HPDE6-E6E7 (cell line): ENCODE results near the gene TRIM8.

ENCODE experiments used
- DNase-seq: peaks from one replicate; pipeline ENCODE4 v3.0.0; 2011; ENCODE audit warnings: missing footprints; ENCODE audit errors: extremely low spot score

The TRIM8 gene

DNA sequence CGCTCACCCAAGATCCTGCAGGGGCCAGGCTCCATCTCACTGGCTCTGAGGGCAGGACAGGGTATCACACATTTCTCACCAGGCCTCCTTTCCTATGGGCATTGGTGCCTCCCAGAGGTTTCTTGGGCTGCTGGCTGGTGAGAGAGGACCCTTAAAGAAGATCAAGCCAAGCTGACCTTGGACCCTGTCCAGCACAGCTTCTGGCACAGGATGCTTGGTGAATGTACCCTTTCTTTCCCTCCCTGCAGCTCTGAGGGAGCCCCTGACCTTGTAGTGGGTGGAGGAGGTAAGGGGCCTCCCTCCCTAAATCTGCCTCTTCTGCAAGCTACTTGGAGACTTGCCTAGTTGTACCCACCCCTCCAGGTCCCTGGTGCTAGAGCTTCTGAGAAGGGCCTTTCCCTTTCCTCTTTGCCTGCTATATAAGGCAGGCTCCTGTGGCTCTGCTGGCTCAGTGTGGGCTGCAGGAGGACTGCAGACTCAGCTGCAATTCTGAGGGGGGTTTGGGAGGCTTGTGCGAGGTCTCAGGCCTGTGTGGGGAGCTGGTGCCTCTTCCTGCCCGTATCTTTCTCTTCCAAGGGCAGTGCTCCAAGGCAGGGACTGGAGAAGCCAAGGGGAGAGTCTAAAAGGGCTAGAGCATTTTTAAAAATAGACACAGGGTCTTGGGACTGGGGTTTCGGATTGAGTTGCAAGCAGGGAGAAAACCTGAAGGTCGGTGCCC lies 11.7 kb upstream of the TRIM8 start:
- no peak for DNase-seq

DNA sequence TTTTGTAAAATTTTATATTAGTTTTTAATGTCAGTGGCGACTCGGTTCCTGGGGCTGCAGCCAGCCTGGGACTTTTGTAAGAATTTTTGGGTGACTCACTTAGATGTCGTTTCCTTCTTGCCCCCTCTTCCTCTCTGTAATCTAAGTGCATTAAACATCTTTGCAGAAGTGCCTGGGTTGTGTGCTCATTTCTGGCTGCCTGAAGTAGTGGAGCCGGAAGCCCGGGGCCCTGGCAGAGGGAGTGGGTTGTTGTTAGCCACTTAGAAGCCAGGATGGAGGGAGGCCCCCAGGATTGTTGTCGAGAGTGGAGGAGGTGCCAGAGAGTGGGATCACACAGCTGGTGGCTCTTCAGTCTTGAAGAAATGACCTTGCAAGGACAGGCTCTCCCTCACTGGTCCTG lies 11.0 kb upstream of the TRIM8 start:
- no peak for DNase-seq

DNA sequence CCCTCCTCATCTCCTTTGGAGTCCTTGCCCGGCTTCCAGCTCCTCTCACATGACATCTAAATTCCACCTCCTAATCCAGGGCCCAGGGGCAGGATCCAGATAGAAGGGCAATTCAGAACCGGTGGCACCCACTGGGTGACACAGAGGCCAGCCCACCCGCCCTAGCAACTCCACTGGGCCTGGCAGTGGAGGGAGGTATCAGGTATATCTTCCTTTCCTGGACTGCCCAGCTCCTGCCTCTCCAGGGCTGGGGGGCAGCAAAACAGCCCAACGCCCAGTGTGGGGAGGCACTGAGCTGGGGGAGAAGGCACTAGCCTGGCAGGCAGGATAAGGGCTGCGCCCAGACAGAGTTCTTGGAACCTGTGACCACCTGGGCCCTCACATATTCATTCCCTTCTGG lies 10.4 kb upstream of the TRIM8 start:
- DNase-seq, result no peak

DNA sequence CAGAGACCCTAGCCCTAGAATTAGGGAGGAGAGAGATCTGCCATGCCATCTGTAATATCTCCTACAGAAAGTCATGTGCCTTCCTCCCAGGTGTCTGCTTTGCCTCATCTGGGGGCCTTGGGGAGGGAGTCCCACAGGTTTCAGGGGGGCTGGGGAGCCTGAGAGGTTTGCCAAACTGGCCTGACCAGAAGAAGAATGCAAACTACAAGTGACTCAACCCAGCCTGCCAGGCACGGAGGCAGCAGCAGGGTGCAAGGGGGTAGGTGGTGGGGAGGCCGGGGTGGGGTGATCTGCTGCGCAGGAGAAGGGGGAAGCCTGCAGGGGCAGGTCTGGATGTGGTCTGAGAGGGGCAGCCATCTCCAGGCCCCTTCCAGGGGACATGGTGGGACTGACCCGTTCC lies 9.6 kb upstream of the TRIM8 start:
- DNase-seq, result no peak

DNA sequence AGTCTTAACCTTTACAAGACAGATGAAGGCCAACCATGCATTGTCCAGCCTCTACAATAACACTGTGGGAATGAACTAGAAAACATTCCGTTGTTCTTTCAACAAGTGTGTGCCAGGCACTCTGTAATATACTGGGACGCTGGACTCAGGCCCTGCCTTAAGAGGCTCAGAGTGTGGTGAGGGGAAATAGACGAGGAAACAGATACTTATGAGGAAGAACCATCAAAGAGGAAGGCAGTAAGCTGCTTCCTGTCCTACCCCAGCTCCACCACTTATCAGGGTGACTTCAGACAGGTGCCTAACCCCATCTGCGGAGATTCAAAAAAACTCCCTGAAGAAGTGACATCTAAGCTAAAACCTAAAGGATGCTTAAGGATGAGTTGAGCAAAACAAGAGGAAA lies 8.9 kb upstream of the TRIM8 start:
- DNase-seq, result no peak

DNA sequence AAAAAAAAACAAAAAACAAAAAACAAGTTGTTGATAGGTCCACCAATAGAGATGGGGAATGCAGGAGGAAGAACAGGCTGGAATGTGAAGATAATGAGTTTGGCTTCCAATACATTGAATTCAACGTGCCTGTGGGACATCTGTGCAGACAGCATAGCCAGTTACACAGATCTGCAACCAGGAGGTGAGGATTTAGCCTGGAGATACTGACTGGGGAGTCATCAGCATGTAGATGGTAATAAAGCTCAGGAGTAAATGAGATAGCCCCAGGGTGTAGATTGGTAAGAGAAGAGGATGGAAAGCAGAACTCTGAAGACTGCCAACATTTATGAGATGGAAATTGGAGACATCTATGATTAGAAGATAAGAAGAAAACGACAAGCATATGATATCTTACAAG lies 4.7 kb upstream of the TRIM8 start:
- DNase-seq, result no peak

DNA sequence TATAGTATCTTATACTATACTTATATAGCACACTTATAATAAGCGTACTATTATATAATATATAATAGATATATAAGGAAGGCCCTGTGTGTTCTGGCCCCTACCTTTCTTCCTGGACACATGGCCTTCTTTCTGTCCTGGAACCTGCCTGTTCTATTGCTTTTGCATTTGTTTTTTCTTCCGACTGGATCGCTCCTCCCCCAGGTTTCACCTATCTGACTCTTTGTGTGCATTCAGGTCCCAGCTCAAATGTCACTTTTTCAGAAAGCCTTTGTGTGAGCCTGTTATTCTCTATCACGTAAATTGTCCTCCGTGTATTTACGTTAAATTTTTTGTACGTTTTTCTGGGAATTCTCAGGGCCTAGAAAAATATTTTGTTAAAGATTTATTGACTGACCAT lies 2.9 kb upstream of the TRIM8 start:
- no peak for DNase-seq

DNA sequence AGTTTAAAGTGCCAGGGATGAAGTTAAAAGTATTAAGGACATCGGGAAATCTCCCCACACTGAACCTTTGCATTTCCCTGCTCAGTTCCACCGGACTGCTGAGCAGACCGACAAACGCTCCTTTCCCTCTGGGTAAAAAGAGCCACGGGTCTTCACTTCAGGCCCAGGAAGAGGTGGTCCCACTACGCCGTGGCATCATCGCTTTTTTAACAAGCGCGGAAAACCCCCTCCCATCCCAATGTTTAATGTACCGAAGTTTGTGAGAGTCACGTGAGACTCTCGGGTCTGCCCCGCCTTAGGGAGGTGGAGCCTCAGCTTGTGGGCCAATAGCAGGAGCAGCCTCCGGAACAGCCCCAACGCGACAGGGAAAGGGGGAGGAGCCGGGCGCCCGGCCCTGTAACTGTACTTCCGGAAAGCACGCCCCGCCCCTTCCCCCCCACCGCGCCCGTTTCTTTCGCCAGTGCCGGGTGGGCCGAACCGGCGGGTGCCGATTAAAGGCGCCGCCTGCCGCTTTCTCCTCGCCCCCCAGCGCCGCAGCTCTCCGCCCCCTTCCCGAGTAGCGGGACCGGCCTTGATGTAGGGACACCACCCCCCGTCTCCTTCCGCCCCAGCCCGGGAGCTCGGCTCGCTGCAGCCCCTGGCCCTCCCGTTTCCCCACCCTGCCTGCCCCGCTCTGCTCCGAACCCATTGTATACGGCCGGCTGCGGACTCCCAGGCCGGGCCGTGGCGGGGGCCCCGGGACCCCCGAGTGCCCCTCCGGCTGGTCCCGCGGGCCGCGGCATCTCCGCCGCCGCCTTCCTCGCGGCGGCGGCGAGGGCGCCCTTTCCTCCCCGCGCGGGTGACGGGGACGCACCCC lies 2.2 kb upstream of the TRIM8 start:
- peak; percentile 89 for DNase-seq

DNA sequence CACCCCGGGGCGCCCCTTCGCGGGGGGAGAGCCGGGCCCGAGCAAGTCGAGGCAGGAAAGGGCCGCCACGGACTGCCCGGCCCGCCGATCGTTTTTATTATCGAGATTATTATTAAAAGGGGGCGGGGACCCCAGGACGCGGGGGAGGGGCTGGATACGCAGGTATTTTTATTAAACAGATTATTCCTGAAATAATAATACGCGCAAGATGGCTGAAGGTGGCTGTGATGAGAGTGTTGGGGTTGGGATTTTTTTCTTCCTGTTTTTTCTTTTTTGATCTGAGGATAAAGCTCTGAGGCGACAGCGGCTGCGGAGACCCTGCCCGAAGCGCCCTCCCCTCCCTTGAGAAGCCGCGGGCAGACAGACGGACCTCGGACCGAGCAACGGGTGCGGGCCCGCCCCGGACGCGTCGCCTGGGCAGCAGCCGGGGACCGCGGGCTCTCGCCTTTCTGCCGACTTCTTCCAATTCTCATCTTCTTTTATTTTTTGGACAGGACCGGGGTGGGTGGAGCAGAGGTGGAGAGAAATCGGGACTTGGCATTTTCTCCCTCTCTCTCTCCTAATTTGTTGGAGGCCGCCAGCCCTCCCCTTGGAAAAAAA lies 1.4 kb upstream of the TRIM8 start:
- DNase-seq, result no peak

DNA sequence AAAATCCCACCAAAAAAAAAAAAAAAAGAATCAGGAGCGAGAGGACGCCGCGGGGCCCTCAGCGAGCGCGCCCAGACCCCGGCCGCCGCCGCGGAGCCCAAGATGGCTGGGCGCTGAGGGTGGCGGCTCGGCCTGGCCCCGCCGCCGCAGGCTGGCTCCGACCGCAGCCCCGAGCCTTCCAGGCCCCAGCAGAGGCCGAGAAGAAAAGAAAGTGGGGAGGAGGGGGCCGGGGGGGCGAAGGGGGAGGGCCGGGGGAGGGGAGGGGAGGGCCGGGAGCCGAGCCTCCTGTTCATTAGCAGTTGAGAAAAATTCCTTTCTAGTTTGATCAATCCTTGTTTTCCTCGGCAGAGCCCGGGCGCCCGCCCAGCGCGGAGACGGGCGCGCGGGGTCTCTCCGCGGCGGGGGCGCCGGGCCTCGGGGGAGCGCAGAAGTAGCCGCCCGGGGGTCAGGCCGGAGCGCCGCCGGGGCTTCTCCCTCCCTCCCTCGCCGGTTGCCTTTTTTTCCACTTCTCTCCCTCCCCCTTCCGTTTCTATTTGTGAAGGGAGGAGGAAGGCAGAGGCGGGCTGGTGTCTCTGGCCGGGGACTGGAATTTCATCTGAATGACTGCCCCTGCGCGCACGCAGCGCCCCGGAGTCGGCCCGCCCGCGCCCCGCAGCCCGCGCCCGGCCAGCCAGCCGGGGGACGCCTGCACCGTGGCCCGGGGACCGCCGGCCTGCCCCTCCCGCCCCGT lies 778 bp upstream of the TRIM8 start:
- DNase-seq, result no peak

DNA sequence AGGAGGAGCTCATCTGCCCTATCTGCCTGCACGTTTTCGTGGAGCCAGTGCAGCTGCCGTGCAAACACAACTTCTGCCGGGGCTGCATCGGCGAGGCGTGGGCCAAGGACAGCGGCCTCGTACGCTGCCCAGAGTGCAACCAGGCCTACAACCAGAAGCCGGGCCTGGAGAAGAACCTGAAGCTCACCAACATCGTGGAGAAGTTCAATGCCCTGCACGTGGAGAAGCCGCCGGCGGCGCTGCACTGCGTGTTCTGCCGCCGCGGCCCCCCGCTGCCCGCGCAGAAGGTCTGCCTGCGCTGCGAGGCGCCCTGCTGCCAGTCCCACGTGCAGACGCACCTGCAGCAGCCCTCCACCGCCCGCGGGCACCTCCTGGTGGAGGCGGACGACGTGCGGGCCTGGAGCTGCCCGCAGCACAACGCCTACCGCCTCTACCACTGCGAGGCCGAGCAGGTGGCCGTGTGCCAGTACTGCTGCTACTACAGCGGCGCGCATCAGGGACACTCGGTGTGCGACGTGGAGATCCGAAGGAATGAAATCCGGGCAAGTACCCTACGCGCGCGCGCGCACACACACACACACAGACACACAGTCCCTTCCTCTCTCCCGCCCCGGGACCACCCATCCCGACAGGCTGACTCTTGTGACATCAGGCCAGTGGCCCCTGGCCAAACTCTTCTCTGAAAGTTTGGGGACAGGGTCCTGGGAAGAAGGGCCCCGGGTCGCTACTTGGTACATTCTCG lies 538 bp downstream of the TRIM8 start:
- DNase-seq, result no peak

DNA sequence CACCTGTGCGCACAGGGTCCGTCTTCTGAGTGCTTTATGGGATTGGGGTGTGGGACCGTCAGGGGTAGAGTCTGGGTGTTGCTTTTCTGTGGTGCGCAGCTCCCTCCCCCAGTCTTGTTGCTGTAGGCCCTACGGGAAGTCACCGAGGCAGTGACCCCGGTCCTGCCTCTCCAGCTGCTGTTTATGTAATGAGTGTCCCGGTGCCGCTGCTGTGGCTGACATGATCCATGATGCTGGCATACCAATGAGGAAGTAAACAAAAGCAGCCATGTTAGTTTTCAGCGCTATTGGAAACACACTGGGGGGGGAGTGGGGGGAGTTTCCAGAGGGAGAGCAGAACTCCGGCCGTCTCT lies 1.1 kb downstream of the TRIM8 start:
- DNase-seq, result no peak

DNA sequence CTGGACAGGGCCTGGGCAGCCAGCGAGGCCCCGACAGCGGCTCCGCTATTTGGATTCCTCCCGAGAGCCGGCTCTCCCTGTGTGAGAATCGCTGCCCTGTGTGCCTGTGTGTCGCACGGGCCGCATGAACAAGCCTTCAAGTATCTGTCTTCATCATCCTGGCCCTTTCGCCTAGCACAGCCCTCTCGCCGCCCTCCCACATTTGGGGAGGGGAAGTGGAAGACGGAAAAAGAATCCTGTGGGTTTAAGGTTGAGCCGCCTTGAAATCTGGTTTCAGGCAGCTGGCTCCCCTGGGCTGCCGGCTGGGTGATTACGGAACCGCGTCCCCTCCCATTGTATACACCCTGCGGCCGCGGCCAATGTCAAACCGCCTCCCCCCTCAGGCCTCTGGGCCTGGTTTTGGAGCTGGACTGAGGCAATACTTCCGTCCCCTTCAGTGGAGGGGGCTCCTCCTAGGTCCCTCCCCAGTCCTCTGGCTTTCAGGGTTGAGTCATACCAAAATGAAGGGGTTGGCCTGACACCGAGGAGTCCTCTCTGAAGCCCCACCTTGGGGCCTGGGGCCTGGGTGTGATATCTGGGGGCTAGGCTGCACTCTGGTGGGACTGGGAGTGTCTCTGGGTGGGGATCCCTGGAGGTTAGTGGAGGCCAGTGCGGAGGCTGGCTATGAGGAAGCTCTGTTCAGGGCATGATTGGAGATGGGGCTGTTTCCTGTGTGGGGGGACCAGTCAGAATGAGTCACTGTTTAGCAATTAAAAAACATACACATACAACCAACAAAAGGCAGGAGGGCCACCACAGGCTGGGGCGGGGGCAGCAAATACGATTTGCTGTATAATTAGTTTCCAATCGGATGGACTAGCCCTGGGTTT lies 1.7 kb downstream of the TRIM8 start:
- peak; percentile 90 for DNase-seq

DNA sequence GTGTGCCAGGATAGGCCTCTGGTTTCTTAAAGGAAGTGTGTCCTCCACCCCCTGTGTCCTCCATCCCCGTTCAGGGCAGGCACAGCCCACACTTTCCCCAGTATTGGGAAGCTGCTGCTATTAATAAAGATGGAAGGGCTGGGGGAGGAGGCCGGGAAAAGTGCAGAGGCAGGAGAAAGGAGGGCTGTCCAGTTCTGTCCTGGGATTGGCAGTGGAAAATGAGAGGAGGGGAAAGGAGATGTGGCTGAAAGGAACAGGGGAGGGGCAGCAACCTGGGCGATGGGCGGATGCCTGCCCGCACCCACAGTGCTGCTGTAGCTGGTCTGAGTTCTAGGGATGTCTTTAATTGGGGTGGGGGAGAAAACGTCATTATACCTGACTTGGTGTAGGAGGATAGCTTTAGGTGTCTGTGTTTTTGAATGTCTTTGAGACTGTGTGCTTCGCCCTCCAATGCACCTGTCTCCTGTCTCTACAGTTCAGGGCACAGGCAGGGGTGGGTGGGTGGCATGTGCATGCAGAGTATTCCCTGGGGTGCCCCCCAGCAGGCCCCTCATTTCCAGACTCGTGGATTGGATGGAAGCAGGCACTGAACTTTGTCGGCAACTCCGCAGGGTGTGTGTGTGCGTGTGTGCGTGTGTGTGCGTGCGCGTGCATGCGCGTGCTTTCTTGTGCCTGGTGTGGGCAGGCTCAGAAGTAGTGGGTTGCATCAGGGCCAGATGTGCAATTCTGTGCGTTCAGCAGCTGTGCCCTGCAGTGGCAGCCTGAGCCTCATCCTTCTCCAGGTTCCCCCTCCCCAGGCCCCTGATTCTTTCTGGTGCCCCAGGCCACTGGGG lies 2.5 kb downstream of the TRIM8 start:
- no peak for DNase-seq

DNA sequence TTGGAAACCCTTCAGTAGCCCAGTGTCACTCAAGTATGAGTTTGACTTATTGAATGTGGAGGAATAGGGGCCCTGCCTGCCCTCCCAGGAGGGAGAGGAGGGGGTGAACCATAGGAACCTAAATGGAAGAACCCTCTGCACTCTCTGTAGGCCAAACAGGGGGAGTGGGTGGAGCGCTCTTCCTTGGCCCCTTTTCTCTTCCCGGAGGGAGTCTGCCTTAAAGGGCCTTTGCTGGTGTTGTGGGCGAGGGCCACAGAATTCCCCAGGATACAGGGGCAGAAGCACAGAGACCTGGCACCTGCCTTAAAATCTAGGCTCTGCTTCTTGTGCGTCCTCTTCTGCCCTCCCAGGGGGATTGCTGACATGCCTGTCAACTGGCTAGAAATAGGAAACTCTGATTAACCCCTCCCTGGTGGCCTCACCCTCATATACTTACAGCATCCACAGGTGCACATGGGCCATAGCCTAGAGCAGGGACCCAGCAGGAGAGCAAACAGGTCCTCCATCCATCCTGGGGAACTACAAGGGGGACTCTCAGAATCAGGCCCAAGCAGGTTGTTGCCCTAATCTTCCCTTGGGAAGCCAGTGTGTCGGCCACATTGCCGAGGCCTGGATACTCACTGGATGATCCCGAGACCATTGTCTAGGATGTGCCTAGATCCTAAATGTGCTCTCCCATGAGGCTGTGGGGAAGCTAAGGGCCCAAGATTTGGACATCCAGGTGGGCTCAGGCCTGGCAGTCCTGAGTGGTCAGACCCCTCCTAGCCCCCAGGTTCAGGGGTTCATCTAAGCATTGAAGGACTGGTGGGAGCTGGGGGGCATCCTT lies 3.4 kb downstream of the TRIM8 start:
- DNase-seq, result no peak

DNA sequence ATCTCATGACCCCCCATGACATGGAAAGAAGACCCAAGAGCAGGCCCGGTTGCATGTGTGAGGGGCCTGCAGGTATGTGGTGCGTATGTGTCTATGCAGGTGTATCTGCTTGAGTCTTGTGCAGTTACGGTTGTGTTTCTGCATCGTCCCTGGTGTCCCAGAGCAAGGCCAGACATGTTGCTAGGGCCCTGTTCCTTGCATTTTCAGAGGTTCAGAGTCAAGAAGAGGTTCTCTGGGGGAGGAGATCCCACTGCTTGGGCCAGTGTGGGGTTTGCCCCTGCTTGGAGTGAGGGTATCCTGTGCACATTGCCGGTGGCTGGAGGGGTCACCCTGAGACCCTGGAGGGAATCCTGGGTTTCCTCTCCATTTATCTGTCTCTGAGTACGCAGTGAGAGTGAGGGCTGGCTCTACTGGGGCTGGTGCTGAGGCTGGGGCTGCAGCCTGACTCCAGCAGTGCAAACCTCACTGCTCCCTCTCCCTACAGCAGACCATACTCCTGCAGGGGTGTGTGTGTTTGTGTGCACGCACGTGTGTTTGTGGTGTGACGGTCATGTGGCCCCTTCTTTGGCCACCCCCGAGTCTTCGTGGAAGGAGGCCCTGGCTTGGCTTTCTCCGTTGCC lies 4.1 kb downstream of the TRIM8 start:
- no peak for DNase-seq

DNA sequence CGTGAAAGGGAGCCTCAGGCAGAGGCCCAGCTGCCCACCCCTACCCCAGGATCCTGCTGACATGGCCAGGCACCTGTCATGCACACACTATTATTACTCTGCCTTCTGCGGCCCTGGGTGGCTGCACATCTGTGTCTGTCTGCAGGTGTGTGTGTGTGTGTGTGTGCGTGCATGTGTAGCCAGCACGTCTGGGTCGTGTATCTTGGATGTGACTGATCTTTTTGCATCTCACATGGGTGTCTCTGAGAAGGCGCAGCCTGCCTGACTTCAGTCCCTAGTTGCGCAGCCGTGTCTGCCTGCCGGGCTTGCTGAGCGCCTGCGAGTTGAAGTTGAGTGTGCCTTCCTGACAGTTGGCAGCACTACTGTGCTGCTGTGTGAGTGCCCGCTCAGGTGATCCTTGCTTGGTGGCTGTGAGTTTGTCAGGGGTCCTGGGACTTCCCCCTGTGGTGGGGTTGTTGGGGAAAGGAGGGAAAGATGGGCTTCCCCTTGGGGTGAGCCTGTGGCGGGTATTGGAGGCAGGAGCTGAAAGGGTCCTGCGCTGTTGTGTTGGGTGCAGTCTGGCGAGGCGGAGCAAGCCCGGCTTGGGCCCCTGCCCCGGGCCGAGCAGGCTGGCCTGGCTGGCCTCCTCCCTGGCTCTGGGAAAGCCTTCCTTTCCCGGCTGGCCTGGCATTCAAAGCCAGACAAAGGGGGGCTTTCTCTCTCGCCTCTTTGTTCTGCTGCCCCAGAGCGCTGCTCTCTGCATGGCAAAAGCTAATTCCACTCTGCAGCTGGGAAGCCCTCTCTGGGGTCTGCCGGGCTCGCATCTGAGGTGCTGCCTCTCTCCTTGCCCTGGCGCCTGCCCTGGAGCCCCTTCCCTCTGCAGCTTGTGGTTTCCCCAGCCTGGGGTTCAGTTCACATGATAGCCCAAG lies 4.9 kb downstream of the TRIM8 start:
- no peak for DNase-seq
